D721Med (cell line): ENCODE measurements around the gene PCSK2.

Experiments used
- DNase-seq: peaks from one replicate; pipeline ENCODE4 v3.0.0; 2011; ENCODE audit warnings: low spot score; ENCODE audit not compliant: insufficient read length
- FAIRE-seq: peaks from 2 replicates; lab custom pipeline; 2011; peaks lifted over from hg19 to GRCh38; lab: Jason Lieb, UNC
- TF ChIP-seq, protein P1 (sequence below): IDR thresholded peaks from 2 replicates; pipeline ENCODE4 v1.5.1; 2012; ENCODE audit warnings: mild to moderate bottlenecking, control low read depth; ENCODE audit not compliant: insufficient read depth; ENCODE audit errors: missing control alignments

PCSK2 gene

DNA sequence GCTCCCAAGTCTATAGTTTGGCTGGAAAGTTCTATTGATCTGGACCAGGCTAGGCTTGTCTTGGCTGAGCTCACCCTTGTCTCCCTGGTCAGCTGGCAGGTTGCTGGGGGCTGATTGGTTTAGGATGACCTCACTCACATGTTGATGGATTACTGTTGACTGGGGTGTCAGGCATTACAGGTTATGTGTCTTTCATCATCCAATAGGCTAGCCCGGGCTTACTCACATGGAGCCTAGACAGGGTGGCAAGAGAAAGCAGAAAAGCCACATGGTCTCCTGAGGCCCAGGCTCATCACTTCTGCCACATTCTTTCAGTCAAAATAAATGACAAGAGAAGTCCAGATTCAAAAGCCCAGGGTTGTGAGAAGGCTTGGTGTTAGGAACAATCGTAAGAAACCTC, 200.8 kb downstream of the PCSK2 start:
- no peak for DNase-seq
- no peak for FAIRE-seq
- TF ChIP-seq, protein P1, sequence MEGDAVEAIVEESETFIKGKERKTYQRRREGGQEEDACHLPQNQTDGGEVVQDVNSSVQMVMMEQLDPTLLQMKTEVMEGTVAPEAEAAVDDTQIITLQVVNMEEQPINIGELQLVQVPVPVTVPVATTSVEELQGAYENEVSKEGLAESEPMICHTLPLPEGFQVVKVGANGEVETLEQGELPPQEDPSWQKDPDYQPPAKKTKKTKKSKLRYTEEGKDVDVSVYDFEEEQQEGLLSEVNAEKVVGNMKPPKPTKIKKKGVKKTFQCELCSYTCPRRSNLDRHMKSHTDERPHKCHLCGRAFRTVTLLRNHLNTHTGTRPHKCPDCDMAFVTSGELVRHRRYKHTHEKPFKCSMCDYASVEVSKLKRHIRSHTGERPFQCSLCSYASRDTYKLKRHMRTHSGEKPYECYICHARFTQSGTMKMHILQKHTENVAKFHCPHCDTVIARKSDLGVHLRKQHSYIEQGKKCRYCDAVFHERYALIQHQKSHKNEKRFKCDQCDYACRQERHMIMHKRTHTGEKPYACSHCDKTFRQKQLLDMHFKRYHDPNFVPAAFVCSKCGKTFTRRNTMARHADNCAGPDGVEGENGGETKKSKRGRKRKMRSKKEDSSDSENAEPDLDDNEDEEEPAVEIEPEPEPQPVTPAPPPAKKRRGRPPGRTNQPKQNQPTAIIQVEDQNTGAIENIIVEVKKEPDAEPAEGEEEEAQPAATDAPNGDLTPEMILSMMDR, result no peak

DNA sequence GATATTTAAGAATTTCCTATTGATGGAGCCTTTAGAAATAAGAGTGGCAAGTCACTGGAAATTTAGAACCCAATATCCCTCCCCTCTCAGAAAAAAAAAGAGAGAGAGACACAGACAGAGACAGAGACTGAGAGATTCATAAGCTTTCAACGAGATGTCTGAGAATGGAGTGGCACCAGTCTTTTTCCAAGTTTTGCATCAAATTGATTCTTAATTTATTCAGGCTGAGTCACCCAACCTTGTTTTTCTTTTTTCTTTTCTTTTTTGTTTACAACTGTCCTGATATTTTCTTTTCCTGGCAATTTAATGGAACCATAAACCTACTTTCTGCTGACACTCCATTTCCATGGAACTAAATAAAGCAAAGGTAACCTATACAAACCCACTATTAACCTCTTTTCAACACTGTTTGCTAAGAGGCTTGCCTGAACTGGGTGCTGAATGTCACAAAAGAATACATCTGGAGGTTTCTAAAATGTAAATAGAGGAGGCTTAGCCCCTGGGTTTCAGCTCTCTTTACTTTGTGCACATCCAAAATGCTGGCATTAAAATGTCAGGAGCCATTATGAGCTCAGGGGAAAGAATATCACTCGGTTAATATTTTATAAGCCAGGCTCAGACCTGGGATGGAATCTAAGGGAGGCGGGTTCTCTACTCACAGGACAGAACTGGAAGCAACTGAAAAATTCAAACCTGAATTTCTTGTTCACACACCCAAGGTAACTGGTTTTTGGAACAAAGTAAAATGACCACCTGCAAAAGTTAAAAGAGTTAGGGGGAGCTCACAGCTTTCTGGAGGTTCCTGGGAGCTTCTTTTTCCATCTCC, 203.5 kb downstream of the PCSK2 start:
- no peak for DNase-seq

GRCh38 chr20:17431621-17432364, 205.0 kb downstream of the PCSK2 start:
- TF ChIP-seq, protein P1, result peak; percentile 78
- no peak for FAIRE-seq
- DNase-seq, result no peak

More for the DNA sequence above, 203.5 kb downstream of the PCSK2 start:
- FAIRE-seq, result no peak
- TF ChIP-seq, protein P1, result no peak

- DNase-seq, result no peak
- TF ChIP-seq, protein P1, result no peak
- FAIRE-seq, result no peak
These were observed 209.8 kb downstream of the PCSK2 start for GRCh38 chr20:17436664-17437063.

DNA sequence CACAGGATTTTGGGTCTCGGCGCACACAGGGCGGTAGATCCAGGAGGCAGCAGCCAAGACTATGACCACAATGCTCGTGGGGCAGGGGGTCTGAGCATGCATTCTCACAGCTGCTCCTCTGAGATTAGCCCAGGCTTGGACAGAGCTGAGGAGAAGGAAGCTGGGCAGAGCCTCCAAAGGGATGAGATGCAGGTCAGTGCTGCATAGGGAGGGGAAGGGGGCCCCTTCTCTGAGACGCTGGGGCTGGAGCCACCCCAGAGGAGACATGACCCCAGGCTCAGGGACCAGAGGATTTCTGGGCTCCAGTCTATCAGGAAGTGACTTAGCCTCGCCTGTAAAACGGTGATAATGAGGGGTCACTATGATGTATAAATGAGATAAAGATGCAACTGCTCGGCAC, 210.4 kb downstream of the PCSK2 start:
- no peak for DNase-seq
- TF ChIP-seq, protein P1, result no peak
- FAIRE-seq, result no peak

DNA sequence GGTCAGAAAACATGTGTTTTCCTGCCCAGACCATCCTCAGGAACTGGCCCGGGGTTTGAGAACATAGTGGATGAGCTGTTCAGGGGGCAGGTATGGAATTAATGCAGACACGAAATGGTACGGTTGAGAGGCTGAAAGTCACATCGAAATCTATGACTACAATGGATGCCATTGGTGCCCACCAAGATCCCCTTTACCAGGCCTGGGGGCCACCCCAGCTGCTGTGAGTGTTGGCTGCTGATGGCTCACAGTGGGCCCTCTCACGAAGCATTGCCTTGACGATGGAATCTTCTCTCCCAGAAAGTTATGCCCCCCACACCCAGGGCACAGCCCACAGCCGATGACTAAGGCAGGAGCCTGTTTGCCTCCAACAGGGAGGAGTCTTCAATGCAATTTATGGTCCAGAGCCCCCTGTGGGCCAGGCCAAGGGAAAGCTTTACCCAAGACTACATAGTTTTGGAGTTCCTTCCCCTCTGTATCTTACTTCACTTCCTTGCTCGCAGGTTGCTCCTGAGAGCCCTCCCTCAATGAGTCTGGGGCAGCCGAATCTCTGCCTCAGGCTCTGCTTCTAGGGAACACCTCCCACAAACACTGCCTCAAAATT, 211.7 kb downstream of the PCSK2 start:
- TF ChIP-seq, protein P1, result no peak
- DNase-seq, result no peak
- no peak for FAIRE-seq
